Measurements from ENCODE around the gene VTI1B. TPM values are rescaled to one million over a fixed set of nuclear protein-coding genes. Genes with fewer than 3 reads are reported as not detected.

VTI1B gene
- total and polyA plus RNA-seq, 10 of the 15 experiments (the other 5 are each of a cell fraction or from before 2014, with no cell fraction given): 15.0 to 117 (median 50.5) TPM

- TF ChIP-seq NBN (IDR thresholded peaks at IDR 0.05) (peak; percentile 99), TCF3 (IDR thresholded peaks at IDR 0.05; ENCODE audit: borderline replicate concordance, insufficient read depth, low read depth, low read length) (0 out of 2 replicates have a peak, but pooled peaks have one; percentile 28), PAX5 (IDR thresholded peaks at IDR 0.05; ENCODE audit: borderline replicate concordance, low read depth, low read length) (peak; percentile 29; the same call in 1 of the 2 replicates), ATF7 (IDR thresholded peaks at IDR 0.05; ENCODE audit: low read depth) (peak; percentile 99)
Measured at GRCh38 chr14:67619446-67620216, 54.8 kb downstream of the VTI1B start, which contains the start of gene ARG2 (continued).

- H3K36me3 ChIP-seq (ENCODE audit: control insufficient read depth in 2 of 2, insufficient read depth in 2 of 2, low read length in 1 of 2): no peaks in the 10 kb centered on the region
- H3K27ac ChIP-seq (ENCODE audit: control insufficient read depth, insufficient read depth): no peak overlapping the region
- ChIA-PET CTCF (interaction anchor here (0.6 to 4.0 kb wide), 38 partner anchors 8 to 1198 kb away, joined by 3 to 179 read pairs (median 6); partner anchors contain the start of genes ATP6V1D, EIF2S1, PIGH and RDH11), POLR2A (interaction anchor here (1.0 to 2.7 kb wide), 5 partner anchors 19 to 92 kb away, joined by 3 to 9 read pairs (median 4); partner anchors contain the start of genes PIGH and RDH11), SMC1A (ENCODE audit: uncharacterized antibody, unreplicated experiment) (interaction anchor here (0.6 to 10.5 kb wide), 29 partner anchors 10 to 259 kb away, joined by 3 to 151 read pairs (median 5); partner anchors contain the start of genes ATP6V1D, PIGH, RDH11 and RDH12), RAD21 (ENCODE audit: unreplicated experiment) (interaction anchor here (0.6 to 5.5 kb wide), 24 partner anchors 14 to 1259 kb away, joined by 3 to 99 read pairs (median 4); partner anchors contain the start of genes PIGH, RDH11 and RDH12)
- ATAC-seq (peak; percentile 80), DNase-seq (ENCODE audit: low read depth, low spot score) (no peak), FAIRE-seq (no peak)
- BruUV-seq (replicated peaks): no TSS peak
- H3K79me2 ChIP-seq (ENCODE audit: control insufficient read depth, insufficient read depth, low read length): no peaks in the 10 kb centered on the region
- H3K4me1 ChIP-seq (ENCODE audit: control insufficient read depth, insufficient read depth, low read length): peaks cover 5% of the 10 kb centered on the region; the same call in 1 of the 2 replicates
- H3K9me3 ChIP-seq (replicated peaks; ENCODE audit: control insufficient read depth, insufficient read depth, low read length): no peaks in the 10 kb centered on the region
- in situ Hi-C loops (cut with MboI) (no loop called here), intact Hi-C loops (cut with micrococcal nuclease; ENCODE audit: unreplicated experiment) (loop anchor here (1.0 kb wide), 2 partner anchors 49 to 86 kb away; no protein-coding TSS in a partner anchor)
- peak overlapping the region; percentile 96 for H3K4me2 ChIP-seq (ENCODE audit: control insufficient read depth, insufficient read depth)
- H2AFZ ChIP-seq (ENCODE audit: control insufficient read depth, low read depth, low read length): no peak overlapping the region
- no peak overlapping the region for H3K4me3 ChIP-seq
- H3K9ac ChIP-seq (ENCODE audit: control insufficient read depth, insufficient read depth, low read length): no peak overlapping the region
- no peaks in the 10 kb centered on the region for H4K20me1 ChIP-seq (ENCODE audit: control insufficient read depth, insufficient read depth)
- H3K27me3 ChIP-seq (replicated peaks in 1 of 2; ENCODE audit: control insufficient read depth in 2 of 2, insufficient read depth in 2 of 2, low read length in 1 of 2): no peaks in the 10 kb centered on the region
- TF ChIP-seq BMI1 (IDR thresholded peaks at IDR 0.05; ENCODE audit: borderline replicate concordance): peak; percentile 90
- no peak for TF ChIP-seq EZH2 (IDR thresholded peaks at IDR 0.05; ENCODE audit: borderline replicate concordance, control insufficient read depth, low read depth, low read length)
- TF ChIP-seq RAD21 (IDR thresholded peaks at IDR 0.05; ENCODE audit: insufficient read depth, low read depth, low read length): peak; percentile 77
- no peak for TF ChIP-seq IKZF2 (IDR thresholded peaks at IDR 0.05)
- TF ChIP-seq RUNX3 (IDR thresholded peaks at IDR 0.05; ENCODE audit: low read length): no peak
- TF ChIP-seq KDM1A (IDR thresholded peaks at IDR 0.05; ENCODE audit: borderline replicate concordance): no peak
- 0 out of 4 replicates have a peak, but pooled peaks of 1 of the 2 experiments have one; percentile 15 for TF ChIP-seq BHLHE40 (IDR thresholded peaks at IDR 0.05; ENCODE audit: borderline replicate concordance in 1 of 2, low read depth in 2 of 2, low read length in 1 of 2)
- no peak for TF ChIP-seq ZNF274 (IDR thresholded peaks at IDR 0.05; ENCODE audit: insufficient read depth, insufficient read length)
- TF ChIP-seq MEF2A (IDR thresholded peaks at IDR 0.05; ENCODE audit: insufficient read depth, low read depth, low read length): 0 out of 2 replicates have a peak, but pooled peaks have one; percentile 24
- TF ChIP-seq RCOR1 (conservative IDR thresholded peaks at IDR 0.05; ENCODE audit: low read depth, low read length): no peak
- TF ChIP-seq SP1 (IDR thresholded peaks at IDR 0.05; ENCODE audit: low read depth, low read length): no peak
- TF ChIP-seq CUX1 (IDR thresholded peaks at IDR 0.05; ENCODE audit: insufficient replicate concordance, low read depth, low read length): no peak
Measured at GRCh38 chr14:67618617-67619063, 55.8 kb downstream of the VTI1B start.

All from GM12878 (cell line).